Ovary (tissue), 3 donors: ENCODE data around the gene ITGB6.

Experiments used
- EP300 ChIP-seq: sonication (generic); formaldehyde crosslinking; IDR thresholded peaks from one replicate; pipeline ENCODE4 v1.6.1; 2017; ENCODE audit warnings: antibody characterized with exemption
- POLR2A ChIP-seq: fragments of 450-650 bp; IDR thresholded peaks from one replicate; pipeline ENCODE4 v1.6.1; 2017; ENCODE audit warnings: antibody characterized with exemption, mild to moderate bottlenecking, moderate library complexity
- TF ChIP-seq, protein P1 (sequence below), 3 donors: fragments of 450-650 bp in 2 of 3; fragments of 200-600 bp in 1 of 3; IDR thresholded peaks; one replicate each; pipeline versions ENCODE4 v1.5.1 to v1.8.0; 2016 to 2022; ENCODE audit warnings: antibody characterized with exemption in 3 of 3, mild to moderate bottlenecking in 1 of 3
- donor health status: DM: no; HTN: no; CAD: no.

DNA sequence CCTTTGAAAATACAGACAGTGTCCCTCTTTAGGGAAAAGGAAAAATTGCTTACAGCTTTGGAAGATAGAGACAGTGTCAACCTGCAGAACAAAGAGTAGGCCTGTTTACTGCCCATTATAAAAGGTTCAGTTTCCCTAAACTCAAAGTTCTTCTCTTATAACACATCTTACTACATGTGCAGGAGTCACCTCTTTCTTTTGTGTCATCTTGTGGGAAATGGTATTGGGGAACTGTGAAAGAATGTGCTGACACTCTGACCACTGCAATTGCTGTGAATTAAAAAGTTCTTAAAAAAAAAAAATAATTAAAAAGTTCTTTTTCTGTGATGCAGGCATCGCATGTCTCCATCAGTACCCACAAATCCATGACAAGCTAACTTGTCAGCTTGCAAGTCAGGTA is 2.9 kb upstream of the ITGB6 start:
- TF ChIP-seq EP300 (no peak), POLR2A (no peak)
- TF ChIP-seq, protein P1, sequence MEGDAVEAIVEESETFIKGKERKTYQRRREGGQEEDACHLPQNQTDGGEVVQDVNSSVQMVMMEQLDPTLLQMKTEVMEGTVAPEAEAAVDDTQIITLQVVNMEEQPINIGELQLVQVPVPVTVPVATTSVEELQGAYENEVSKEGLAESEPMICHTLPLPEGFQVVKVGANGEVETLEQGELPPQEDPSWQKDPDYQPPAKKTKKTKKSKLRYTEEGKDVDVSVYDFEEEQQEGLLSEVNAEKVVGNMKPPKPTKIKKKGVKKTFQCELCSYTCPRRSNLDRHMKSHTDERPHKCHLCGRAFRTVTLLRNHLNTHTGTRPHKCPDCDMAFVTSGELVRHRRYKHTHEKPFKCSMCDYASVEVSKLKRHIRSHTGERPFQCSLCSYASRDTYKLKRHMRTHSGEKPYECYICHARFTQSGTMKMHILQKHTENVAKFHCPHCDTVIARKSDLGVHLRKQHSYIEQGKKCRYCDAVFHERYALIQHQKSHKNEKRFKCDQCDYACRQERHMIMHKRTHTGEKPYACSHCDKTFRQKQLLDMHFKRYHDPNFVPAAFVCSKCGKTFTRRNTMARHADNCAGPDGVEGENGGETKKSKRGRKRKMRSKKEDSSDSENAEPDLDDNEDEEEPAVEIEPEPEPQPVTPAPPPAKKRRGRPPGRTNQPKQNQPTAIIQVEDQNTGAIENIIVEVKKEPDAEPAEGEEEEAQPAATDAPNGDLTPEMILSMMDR (IDR thresholded peaks at IDR 0.05) = no peak
